HCT116 (cell line): Measurements from ENCODE around the gene CALU. TPM values are rescaled to one million over a fixed set of nuclear protein-coding genes. Genes with fewer than 3 reads are reported as not detected.

ENCODE experiments used
- ATAC-seq: fragments of 200-7000 bp; cut with Tn5 transposase; 2 replicates; pipeline ENCODE4 v1.9.1; 2020; ENCODE audit warnings: mild to moderate bottlenecking, moderate library complexity
- BruUV-seq: library from RNA; stranded (reverse); fragments of 400-500 nt; replicated peaks from 2 replicates; lab custom pipeline; 2021; lab: Mats Ljungman, UMichigan
- CTCF ChIA-PET: fragments of 300-600 bp; sonication (Branson Sonifier 250); formaldehyde crosslinking; loops from one replicate; lab custom pipeline; 2021; ENCODE audit warnings: antibody characterized with exemption; lab: Charles Lee
- POLR2A ChIA-PET: fragments of 300-600, 350-600 bp; sonication (Branson Sonifier 250); formaldehyde crosslinking; loops from one replicate; lab custom pipeline; 2021; ENCODE audit warnings: antibody characterized with exemption; lab: Charles Lee
- RAD21 ChIA-PET, 2 experiments: fragments of 300-600 bp; sonication (Branson Sonifier 250); formaldehyde crosslinking; loops; one replicate each; lab custom pipeline; 2023; ENCODE audit warnings: low total read pairs in 2 of 2; ENCODE audit not compliant: uncharacterized antibody in 2 of 2, unreplicated experiment in 2 of 2, low non-redundant PET in 1 of 2; lab: Charles Lee
- DNase-seq: peaks from one replicate; pipeline ENCODE4 v3.0.0-alpha.2; 2010; ENCODE audit warnings: low read depth, low spot score
- H2AFZ ChIP-seq: fragments of 200-600 bp; shearing (Covaris generic), sonication (generic); 2 replicates; pipeline ENCODE4 v1.6.1; 2017; ENCODE audit warnings: low read depth, mixed run types, mixed read lengths, antibody characterized with exemption, low read length; ENCODE audit not compliant: poor library complexity, severe bottlenecking
- H3K27ac ChIP-seq: 2 replicates; pipeline ENCODE4 v1.5.1; 2012; ENCODE audit warnings: low read depth, low read length
- H3K27me3 ChIP-seq: fragments of 200-600 bp; sonication (generic); 2 replicates; pipeline ENCODE4 v1.6.1; 2016; ENCODE audit warnings: mixed run types, low read length, mixed read lengths; ENCODE audit not compliant: insufficient read depth
- H3K36me3 ChIP-seq, 2 experiments: fragments of 200-500 bp in 1 of 2; fragments of 200-600 bp in 1 of 2; sonication (Bioruptor generic) in 1 of 2; sonication (generic) in 1 of 2; 2 replicates each; pipeline versions ENCODE4 v1.5.1 to v1.6.1; 2014 to 2016; ENCODE audit warnings: low read length in 2 of 2, inconsistent platforms in 1 of 2, mixed read lengths in 1 of 2, mixed run types in 1 of 2; ENCODE audit not compliant: insufficient read depth in 2 of 2, control insufficient read depth in 1 of 2
- H3K4me1 ChIP-seq, 2 experiments: fragments of 200-600 bp in 1 of 2; sonication (generic) in 1 of 2; 2 replicates each; pipeline versions ENCODE4 v1.5.1 to v1.6.1; 2012 to 2017; ENCODE audit warnings: low read length in 2 of 2, inconsistent platforms in 1 of 2, mild to moderate bottlenecking in 1 of 2, mixed read lengths in 1 of 2, mixed run types in 1 of 2, moderate library complexity in 1 of 2; ENCODE audit not compliant: insufficient read depth in 2 of 2, control insufficient read depth in 1 of 2
- H3K4me2 ChIP-seq: fragments of 200-600 bp; sonication (generic); 2 replicates; pipeline ENCODE4 v1.6.1; 2017; ENCODE audit warnings: mixed run types, low read length, mixed read lengths
- H3K4me3 ChIP-seq, 2 experiments: fragments of 200-600 bp in 1 of 2; sonication (generic) in 1 of 2; replicated peaks in 1 of 2; 2 replicates each; pipeline ENCODE4 v1.5.1; 2011 to 2016; ENCODE audit warnings: low read length in 2 of 2, control low read depth in 1 of 2, low read depth in 1 of 2, mild to moderate bottlenecking in 1 of 2, mixed read lengths in 1 of 2, mixed run types in 1 of 2
- H3K79me2 ChIP-seq: fragments of 200-600 bp; sonication (generic); 2 replicates; pipeline ENCODE4 v1.6.1; 2017; ENCODE audit warnings: mild to moderate bottlenecking, mixed run types, low read length, moderate library complexity, mixed read lengths; ENCODE audit not compliant: insufficient read depth
- H3K9ac ChIP-seq: fragments of 200-600 bp; sonication (generic); 2 replicates; pipeline ENCODE4 v1.6.1; 2016; ENCODE audit warnings: low read length, mixed read lengths
- H3K9me2 ChIP-seq: fragments of 200-600 bp; sonication (generic), shearing (Covaris generic); 2 replicates; pipeline ENCODE4 v1.6.1; 2017; ENCODE audit warnings: mixed run types, mild to moderate bottlenecking, moderate library complexity; ENCODE audit not compliant: insufficient read depth
- H3K9me3 ChIP-seq, 2 experiments: fragments of 200-500 bp in 1 of 2; fragments of 200-600 bp in 1 of 2; sonication (Bioruptor generic) in 1 of 2; sonication (generic) in 1 of 2; 2 replicates each; pipeline ENCODE4 v1.6.1; 2014 to 2017; ENCODE audit warnings: low read length in 2 of 2, mixed read lengths in 2 of 2, inconsistent platforms in 1 of 2, low read depth in 1 of 2, mild to moderate bottlenecking in 1 of 2, mixed run types in 1 of 2, moderate library complexity in 1 of 2; ENCODE audit not compliant: control insufficient read depth in 1 of 2, insufficient read depth in 1 of 2
- H4K20me1 ChIP-seq: fragments of 200-600 bp; sonication (generic), shearing (Covaris generic); 2 replicates; pipeline ENCODE4 v1.6.1; 2017; ENCODE audit warnings: mixed run types, mild to moderate bottlenecking, moderate library complexity; ENCODE audit not compliant: insufficient read depth
- CEBPB ChIP-seq: IDR thresholded peaks from 2 replicates; pipeline ENCODE4 v1.6.1; 2012; ENCODE audit warnings: low read depth
- YY1 ChIP-seq: IDR thresholded peaks from 2 replicates; pipeline ENCODE4 v1.6.1; 2011; ENCODE audit warnings: low read length, low read depth, moderate library complexity, mild to moderate bottlenecking; ENCODE audit not compliant: insufficient replicate concordance; ENCODE audit errors: extremely low read depth
- intact Hi-C: fragments of 100-400 bp; cut with micrococcal nuclease; formaldehyde crosslinking; loops from 2 replicates; pipeline ENCODE4 v1.10.0; 2022
- total RNA-seq: library from RNA; stranded (reverse); gene quantifications from one replicate; pipeline ENCODE4 v1.2.1, GENCODE V29; 2021; ENCODE audit not compliant: unreplicated experiment
- TF ChIP-seq, protein P1 (sequence below): IDR thresholded peaks from 2 replicates; pipeline ENCODE4 v1.6.1; 2012
- TF ChIP-seq, protein P2 (sequence below): IDR thresholded peaks from 2 replicates; pipeline ENCODE4 v1.6.1; 2012; ENCODE audit warnings: low read depth

Gene CALU
- total RNA-seq, 1 experiment from 2014 or later, result 106 TPM

DNA sequence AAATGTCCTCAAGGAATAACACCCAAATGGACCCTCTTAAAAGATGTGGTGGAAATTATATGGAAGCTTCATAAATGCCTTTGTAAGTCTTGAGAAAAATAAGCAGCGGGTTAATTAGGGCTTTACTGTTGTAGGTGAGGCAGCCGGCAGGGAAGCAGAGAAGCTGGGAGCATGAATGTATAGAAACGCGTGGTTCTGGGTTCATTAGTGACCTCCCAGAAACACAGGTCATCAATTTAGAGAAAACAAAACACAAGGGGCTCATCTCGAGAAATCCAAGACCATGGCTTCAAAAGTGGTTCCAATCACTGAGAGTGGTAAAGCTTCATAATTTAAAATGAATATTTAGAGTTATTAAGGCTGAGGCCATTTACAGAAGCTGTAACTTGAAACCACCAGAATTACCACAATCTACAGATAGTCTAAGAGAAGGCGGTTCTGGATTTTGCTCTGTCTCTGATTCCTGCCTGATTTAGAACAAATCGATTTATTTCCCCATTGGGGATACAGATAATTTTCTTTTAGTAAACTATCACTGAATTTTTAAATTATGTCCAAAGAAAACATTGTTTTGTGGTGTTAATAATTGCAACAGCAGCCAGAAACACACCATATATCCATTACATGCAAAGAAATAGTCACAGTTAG lies 46.4 kb upstream of the CALU start:
- no peak overlapping the region for H3K9ac ChIP-seq
- H2AFZ ChIP-seq, result no peak overlapping the region
- no peak overlapping the region for H3K4me3 ChIP-seq
- H3K27me3 ChIP-seq, result no peaks in the 10 kb centered on the region
- H3K9me3 ChIP-seq, result no peaks in the 10 kb centered on the region
- CTCF ChIA-PET, result no interaction called here
- H3K4me1 ChIP-seq, result no peaks in the 10 kb centered on the region
- no peaks in the 10 kb centered on the region for H4K20me1 ChIP-seq
- DNase-seq (no peak), ATAC-seq (no peak)
- no peaks in the 10 kb centered on the region for H3K79me2 ChIP-seq
- intact Hi-C loops, result no loop called here
- TF ChIP-seq CEBPB, result no peak
- TF ChIP-seq, protein P1, sequence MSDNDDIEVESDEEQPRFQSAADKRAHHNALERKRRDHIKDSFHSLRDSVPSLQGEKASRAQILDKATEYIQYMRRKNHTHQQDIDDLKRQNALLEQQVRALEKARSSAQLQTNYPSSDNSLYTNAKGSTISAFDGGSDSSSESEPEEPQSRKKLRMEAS, result no peak
- no peak for TF ChIP-seq YY1
- TF ChIP-seq, protein P2, sequence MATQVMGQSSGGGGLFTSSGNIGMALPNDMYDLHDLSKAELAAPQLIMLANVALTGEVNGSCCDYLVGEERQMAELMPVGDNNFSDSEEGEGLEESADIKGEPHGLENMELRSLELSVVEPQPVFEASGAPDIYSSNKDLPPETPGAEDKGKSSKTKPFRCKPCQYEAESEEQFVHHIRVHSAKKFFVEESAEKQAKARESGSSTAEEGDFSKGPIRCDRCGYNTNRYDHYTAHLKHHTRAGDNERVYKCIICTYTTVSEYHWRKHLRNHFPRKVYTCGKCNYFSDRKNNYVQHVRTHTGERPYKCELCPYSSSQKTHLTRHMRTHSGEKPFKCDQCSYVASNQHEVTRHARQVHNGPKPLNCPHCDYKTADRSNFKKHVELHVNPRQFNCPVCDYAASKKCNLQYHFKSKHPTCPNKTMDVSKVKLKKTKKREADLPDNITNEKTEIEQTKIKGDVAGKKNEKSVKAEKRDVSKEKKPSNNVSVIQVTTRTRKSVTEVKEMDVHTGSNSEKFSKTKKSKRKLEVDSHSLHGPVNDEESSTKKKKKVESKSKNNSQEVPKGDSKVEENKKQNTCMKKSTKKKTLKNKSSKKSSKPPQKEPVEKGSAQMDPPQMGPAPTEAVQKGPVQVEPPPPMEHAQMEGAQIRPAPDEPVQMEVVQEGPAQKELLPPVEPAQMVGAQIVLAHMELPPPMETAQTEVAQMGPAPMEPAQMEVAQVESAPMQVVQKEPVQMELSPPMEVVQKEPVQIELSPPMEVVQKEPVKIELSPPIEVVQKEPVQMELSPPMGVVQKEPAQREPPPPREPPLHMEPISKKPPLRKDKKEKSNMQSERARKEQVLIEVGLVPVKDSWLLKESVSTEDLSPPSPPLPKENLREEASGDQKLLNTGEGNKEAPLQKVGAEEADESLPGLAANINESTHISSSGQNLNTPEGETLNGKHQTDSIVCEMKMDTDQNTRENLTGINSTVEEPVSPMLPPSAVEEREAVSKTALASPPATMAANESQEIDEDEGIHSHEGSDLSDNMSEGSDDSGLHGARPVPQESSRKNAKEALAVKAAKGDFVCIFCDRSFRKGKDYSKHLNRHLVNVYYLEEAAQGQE, result no peak
- H3K36me3 ChIP-seq, result no peaks in the 10 kb centered on the region
- POLR2A ChIA-PET, result no interaction called here
- no peak overlapping the region for H3K27ac ChIP-seq
- no TSS peak for BruUV-seq
- no peaks in the 10 kb centered on the region for H3K9me2 ChIP-seq
- no peak overlapping the region for H3K4me2 ChIP-seq
- RAD21 ChIA-PET, result no interaction called here
